OCI-LY7 (cell line): Measurements from ENCODE around the gene DELE1. TPM values are rescaled to one million over a fixed set of nuclear protein-coding genes. Genes with fewer than 3 reads are reported as not detected.

Source experiments
- BruUV-seq: library from RNA; stranded (reverse); fragments of 400-500 nt; replicated peaks from 2 replicates; lab custom pipeline; 2021; lab: Mats Ljungman, UMichigan
- CTCF ChIA-PET: fragments of 300-600 bp; sonication (Branson Sonifier 250); formaldehyde crosslinking; loops from one replicate; lab custom pipeline; 2022; ENCODE audit warnings: antibody characterized with exemption; ENCODE audit not compliant: unreplicated experiment; lab: Charles Lee
- POLR2A ChIA-PET: fragments of 300-600 bp; sonication (Branson Sonifier 250); formaldehyde crosslinking; loops from one replicate; lab custom pipeline; 2022; ENCODE audit warnings: antibody characterized with exemption; lab: Charles Lee
- DNase-seq: peaks from one replicate; pipeline ENCODE4 v3.0.0-alpha.2; 2015; ENCODE audit warnings: low spot score
- H2AFZ ChIP-seq: fragments of 200-600 bp; sonication (generic), shearing (Covaris generic); 2 replicates; pipeline ENCODE4 v1.6.1; 2014; ENCODE audit warnings: mild to moderate bottlenecking, antibody characterized with exemption, low read length, moderate library complexity
- H3K27ac ChIP-seq: fragments of 200-600 bp; sonication (generic); 2 replicates; pipeline ENCODE4 v1.5.1; 2014; ENCODE audit warnings: mixed run types, low read depth, mild to moderate bottlenecking, moderate library complexity, low read length, inconsistent platforms; ENCODE audit not compliant: poor library complexity, severe bottlenecking
- H3K36me3 ChIP-seq: fragments of 200-600 bp; sonication (generic); 2 replicates; pipeline ENCODE4 v1.6.1; 2014; ENCODE audit warnings: mild to moderate bottlenecking, antibody characterized with exemption, low read length, moderate library complexity, mixed read lengths; ENCODE audit not compliant: insufficient read depth
- H3K4me1 ChIP-seq: fragments of 200-600 bp; sonication (generic); 2 replicates; pipeline ENCODE4 v1.5.1; 2014; ENCODE audit warnings: mild to moderate bottlenecking, low read length; ENCODE audit not compliant: insufficient read depth, poor library complexity, severe bottlenecking
- H3K4me2 ChIP-seq: fragments of 200-600 bp; sonication (generic); 2 replicates; pipeline ENCODE4 v1.6.1; 2014; ENCODE audit warnings: mild to moderate bottlenecking, low read length
- H3K4me3 ChIP-seq: fragments of 200-600 bp; sonication (generic); 2 replicates; pipeline ENCODE4 v1.5.1; 2014; ENCODE audit warnings: mild to moderate bottlenecking, low read depth, low read length; ENCODE audit not compliant: poor library complexity, severe bottlenecking
- H3K79me2 ChIP-seq: fragments of 200-600 bp; sonication (generic); 2 replicates; pipeline ENCODE4 v1.6.1; 2016; ENCODE audit warnings: low read depth, mild to moderate bottlenecking, low read length, moderate library complexity, mixed read lengths; ENCODE audit not compliant: insufficient read depth
- H3K9me2 ChIP-seq: fragments of 200-600 bp; sonication (generic); 2 replicates; pipeline ENCODE4 v1.6.1; 2016; ENCODE audit warnings: mild to moderate bottlenecking, low read length, mixed read lengths; ENCODE audit not compliant: insufficient read depth
- H3K9me3 ChIP-seq: fragments of 200-600 bp; sonication (generic); 2 replicates; pipeline ENCODE4 v1.6.1; 2014; ENCODE audit warnings: mild to moderate bottlenecking, mixed run types, low read length, mixed read lengths
- H4K20me1 ChIP-seq: fragments of 200-600 bp; sonication (generic); 2 replicates; pipeline ENCODE4 v1.6.1; 2014; ENCODE audit warnings: mild to moderate bottlenecking, antibody characterized with exemption, low read length, moderate library complexity, mixed read lengths; ENCODE audit not compliant: insufficient read depth
- CTCF ChIP-seq: fragments of 200-600 bp; sonication (generic); conservative IDR thresholded peaks from 2 replicates; pipeline ENCODE4 v1.5.1; 2014; ENCODE audit warnings: mild to moderate bottlenecking, antibody characterized with exemption, low read length, moderate library complexity, mixed read lengths
- EZH2phosphoT487 ChIP-seq: fragments of 200-600 bp; sonication (generic); IDR thresholded peaks from 2 replicates; pipeline ENCODE4 v1.6.1; 2018; ENCODE audit warnings: low read depth, borderline replicate concordance, mild to moderate bottlenecking, mixed run types, antibody characterized with exemption, low read length, moderate library complexity, mixed read lengths
- intact Hi-C: fragments of 100-400 bp; cut with micrococcal nuclease; formaldehyde crosslinking; loops from one replicate; pipeline ENCODE4 v1.10.0; 2022; ENCODE audit not compliant: unreplicated experiment
- total RNA-seq, 2 experiments: library from RNA; depleted of rRNA in 1 of 2; stranded (reverse); fragments of >200 nt in 1 of 2; shearing (Covaris generic) in 1 of 2; gene quantifications; 2 replicates each; pipeline ENCODE4 v1.2.3, GENCODE V29; 2014 to 2022

The DELE1 gene
- total RNA-seq, 2 experiments from 2014 or later = 78.5 to 81.2 TPM

- Histone ChIP-seq H2AFZ (peak within 1 kb of the TSS; percentile 97; the same call in 1 of the 2 replicates), H3K9me2 (no peaks in the 10 kb centered on the region), H3K36me3 (peaks cover 28% of the 10 kb centered on the region), H3K27ac (peak within 1 kb of the TSS; percentile 99), H3K4me1 (peaks cover 41% of the 10 kb centered on the region), H4K20me1 (no peaks in the 10 kb centered on the region), H3K9me3 (no peaks in the 10 kb centered on the region), H3K4me2 (peak within 1 kb of the TSS; percentile 97), H3K4me3 (peak within 1 kb of the TSS; percentile 87), H3K79me2 (peaks cover 32% of the 10 kb centered on the region)
- intact Hi-C loops = loop anchor here (2.0 kb wide), 2 partner anchors 46 to 120 kb away; partner anchors contain the start of gene DELE1
- TSS peak; percentile 69 for BruUV-seq
- CTCF ChIA-PET = interaction anchor here (1.1 to 2.4 kb wide), 6 partner anchors 8 to 318 kb away, joined by 3 to 15 read pairs (median 4); partner anchors contain the start of gene FCHSD1
- POLR2A ChIA-PET = interaction anchor here (0.6 to 4.7 kb wide), 21 partner anchors 8 to 1781 kb away, joined by 3 to 29 read pairs (median 4); partner anchors contain the start of genes DELE1, GNPDA1 and TAF7
- peak; percentile 96 for DNase-seq
- TF ChIP-seq CTCF = peak; percentile 88
- no peak for TF ChIP-seq EZH2phosphoT487
These were observed 45.4 kb downstream of the DELE1 start, which contains the start of gene RNF14 for GRCh38 chr5:141968914-141969608. RNF14 (plus strand) TSS chr5:141969105; CDS start chr5:141973589, 4,484 bp downstream.

- intact Hi-C loops = loop anchor here (2.0 kb wide), 2 partner anchors 47 to 121 kb away; partner anchors contain the start of gene DELE1
- no peaks in the 10 kb centered on the region for H4K20me1 ChIP-seq
- peak; percentile 82 for DNase-seq
These were observed 46.4 kb downstream of the DELE1 start for GRCh38 chr5:141969783-141970771.

More at GRCh38 chr5:141969783-141970771, 46.4 kb downstream of the DELE1 start:
- H3K4me3 ChIP-seq = peak overlapping the region; percentile 87
- H3K36me3 ChIP-seq = peaks cover 38% of the 10 kb centered on the region
- H3K9me2 ChIP-seq = no peaks in the 10 kb centered on the region
- peak overlapping the region; percentile 35; the same call in 1 of the 2 replicates for H2AFZ ChIP-seq
- H3K4me1 ChIP-seq = peaks cover 41% of the 10 kb centered on the region
- no peak for TF ChIP-seq CTCF
- CTCF ChIA-PET = interaction anchor here (1.1 to 2.4 kb wide), 7 partner anchors 9 to 319 kb away, joined by 3 to 15 read pairs (median 4); partner anchors contain the start of genes FCHSD1 and GNPDA1
- H3K79me2 ChIP-seq = peaks cover 40% of the 10 kb centered on the region
- H3K9me3 ChIP-seq = no peaks in the 10 kb centered on the region
- POLR2A ChIA-PET = interaction anchor here (0.6 to 4.7 kb wide), 17 partner anchors 8 to 649 kb away, joined by 3 to 29 read pairs (median 4); partner anchors contain the start of genes DELE1, GNPDA1 and TAF7
- BruUV-seq = no TSS peak
- peak overlapping the region; percentile 97 for H3K4me2 ChIP-seq
- peak overlapping the region; percentile 99 for H3K27ac ChIP-seq
